ENCODE data around the gene TLCD3B. TPM values are rescaled to one million over a fixed set of nuclear protein-coding genes. Genes with fewer than 3 reads are reported as not detected.

TLCD3B gene
- polyA plus RNA-seq, 1 experiment = not detected

DNA sequence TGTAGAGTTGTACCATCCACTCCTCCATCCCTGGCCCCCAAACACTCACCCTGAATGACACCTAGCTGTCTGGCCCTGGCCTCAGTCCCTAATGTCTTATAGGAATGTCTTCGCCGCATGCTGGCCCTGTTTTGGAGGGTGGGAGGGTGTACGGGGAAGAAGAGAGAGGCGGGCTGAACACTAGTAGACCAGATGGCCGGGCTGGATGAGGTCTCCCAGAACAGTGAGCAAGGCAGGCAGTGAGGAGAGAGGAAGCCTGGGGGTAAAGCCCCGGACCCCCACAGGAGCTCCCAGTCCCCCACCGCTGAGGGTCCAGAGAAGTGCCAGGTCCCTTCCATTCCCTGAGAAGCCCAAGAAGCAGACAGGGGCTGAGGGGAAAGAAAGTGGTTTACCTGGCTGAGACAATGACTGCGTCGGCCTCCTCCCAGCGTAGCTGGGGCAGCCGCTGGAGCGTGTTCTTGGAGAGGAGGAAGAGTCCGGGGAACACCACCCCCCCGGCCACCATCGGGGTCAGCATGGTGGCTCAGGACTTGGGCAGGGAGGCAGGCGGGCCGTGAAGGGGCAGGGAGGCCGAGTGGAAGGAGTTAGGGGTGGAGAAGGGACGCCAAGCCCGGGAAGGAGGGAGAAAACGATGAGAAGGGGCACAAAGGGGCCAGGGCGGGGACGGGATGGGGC, 923 bp downstream of the TLCD3B start:
- TF ChIP-seq, protein P1, sequence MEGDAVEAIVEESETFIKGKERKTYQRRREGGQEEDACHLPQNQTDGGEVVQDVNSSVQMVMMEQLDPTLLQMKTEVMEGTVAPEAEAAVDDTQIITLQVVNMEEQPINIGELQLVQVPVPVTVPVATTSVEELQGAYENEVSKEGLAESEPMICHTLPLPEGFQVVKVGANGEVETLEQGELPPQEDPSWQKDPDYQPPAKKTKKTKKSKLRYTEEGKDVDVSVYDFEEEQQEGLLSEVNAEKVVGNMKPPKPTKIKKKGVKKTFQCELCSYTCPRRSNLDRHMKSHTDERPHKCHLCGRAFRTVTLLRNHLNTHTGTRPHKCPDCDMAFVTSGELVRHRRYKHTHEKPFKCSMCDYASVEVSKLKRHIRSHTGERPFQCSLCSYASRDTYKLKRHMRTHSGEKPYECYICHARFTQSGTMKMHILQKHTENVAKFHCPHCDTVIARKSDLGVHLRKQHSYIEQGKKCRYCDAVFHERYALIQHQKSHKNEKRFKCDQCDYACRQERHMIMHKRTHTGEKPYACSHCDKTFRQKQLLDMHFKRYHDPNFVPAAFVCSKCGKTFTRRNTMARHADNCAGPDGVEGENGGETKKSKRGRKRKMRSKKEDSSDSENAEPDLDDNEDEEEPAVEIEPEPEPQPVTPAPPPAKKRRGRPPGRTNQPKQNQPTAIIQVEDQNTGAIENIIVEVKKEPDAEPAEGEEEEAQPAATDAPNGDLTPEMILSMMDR (IDR thresholded peaks at IDR 0.05; ENCODE audit: low read depth, low read length) = no peak
- ChIA-PET CTCF (no interaction called here), POLR2A (interaction anchor here (0.6 kb wide), 1 partner anchor 86 kb away, joined by 6 read pairs; no protein-coding TSS in a partner anchor)
- no peak for DNase-seq (ENCODE audit: low read depth, low spot score)
- Histone ChIP-seq H3K4me3 (ENCODE audit: low read depth, low read length) (no peak overlapping the region), H3K27me3 (ENCODE audit: control insufficient read depth, insufficient read depth, low read length) (peaks cover 64% of the 10 kb centered on the region), H3K9me3 (ENCODE audit: control insufficient read depth, insufficient read depth, low read length) (no peaks in the 10 kb centered on the region; the same call in 1 of the 2 replicates), H3K27ac (ENCODE audit: low read depth, low read length) (no peak overlapping the region)

DNA sequence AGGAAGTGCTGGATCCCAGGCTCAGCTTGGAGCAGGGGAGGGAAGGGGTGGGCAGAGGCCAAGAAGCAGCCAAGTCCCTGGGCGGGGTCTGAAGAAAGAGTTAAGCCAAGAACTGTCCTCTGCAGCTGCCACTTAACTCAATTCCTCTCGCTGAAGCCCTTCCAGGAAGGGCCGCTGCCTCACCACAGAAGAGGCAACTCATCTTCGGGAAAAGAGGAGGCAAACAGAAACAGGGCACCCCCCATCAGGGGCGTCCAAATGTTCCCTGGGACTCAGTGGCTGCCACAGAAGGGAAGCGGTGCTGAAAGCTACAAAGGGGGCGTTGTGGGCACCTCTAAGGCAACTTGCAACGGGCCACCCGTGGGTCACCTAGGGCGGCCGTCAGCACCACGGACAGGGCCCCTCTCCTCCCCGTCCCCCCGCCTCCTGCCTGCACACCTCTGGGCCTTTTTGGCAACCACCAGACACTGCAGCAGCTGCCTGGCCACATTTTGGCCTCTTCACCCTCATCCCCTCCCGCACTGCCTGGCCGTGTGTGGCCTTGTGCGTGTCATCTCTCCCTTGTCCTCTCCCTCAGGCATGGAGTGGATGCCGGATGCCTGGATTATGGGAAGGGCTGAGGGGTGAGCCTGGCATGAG, 2.5 kb downstream of the TLCD3B start:
- H3K27ac ChIP-seq (ENCODE audit: low read depth, low read length) = no peak overlapping the region
- H3K4me3 ChIP-seq (ENCODE audit: low read depth, low read length) = no peak overlapping the region
- no peaks in the 10 kb centered on the region; the same call in 1 of the 2 replicates for H3K9me3 ChIP-seq (ENCODE audit: control insufficient read depth, insufficient read depth, low read length)
- H3K27me3 ChIP-seq (ENCODE audit: control insufficient read depth, insufficient read depth, low read length) = peaks cover 70% of the 10 kb centered on the region
- TF ChIP-seq, protein P1 (IDR thresholded peaks at IDR 0.05; ENCODE audit: low read depth, low read length) = no peak
- ChIA-PET POLR2A (no interaction called here), CTCF (interaction anchor here (1.0 kb wide), 1 partner anchor 180 kb away, joined by 3 read pairs; no protein-coding TSS in a partner anchor)
- no peak for DNase-seq (ENCODE audit: low read depth, low spot score)

DNA sequence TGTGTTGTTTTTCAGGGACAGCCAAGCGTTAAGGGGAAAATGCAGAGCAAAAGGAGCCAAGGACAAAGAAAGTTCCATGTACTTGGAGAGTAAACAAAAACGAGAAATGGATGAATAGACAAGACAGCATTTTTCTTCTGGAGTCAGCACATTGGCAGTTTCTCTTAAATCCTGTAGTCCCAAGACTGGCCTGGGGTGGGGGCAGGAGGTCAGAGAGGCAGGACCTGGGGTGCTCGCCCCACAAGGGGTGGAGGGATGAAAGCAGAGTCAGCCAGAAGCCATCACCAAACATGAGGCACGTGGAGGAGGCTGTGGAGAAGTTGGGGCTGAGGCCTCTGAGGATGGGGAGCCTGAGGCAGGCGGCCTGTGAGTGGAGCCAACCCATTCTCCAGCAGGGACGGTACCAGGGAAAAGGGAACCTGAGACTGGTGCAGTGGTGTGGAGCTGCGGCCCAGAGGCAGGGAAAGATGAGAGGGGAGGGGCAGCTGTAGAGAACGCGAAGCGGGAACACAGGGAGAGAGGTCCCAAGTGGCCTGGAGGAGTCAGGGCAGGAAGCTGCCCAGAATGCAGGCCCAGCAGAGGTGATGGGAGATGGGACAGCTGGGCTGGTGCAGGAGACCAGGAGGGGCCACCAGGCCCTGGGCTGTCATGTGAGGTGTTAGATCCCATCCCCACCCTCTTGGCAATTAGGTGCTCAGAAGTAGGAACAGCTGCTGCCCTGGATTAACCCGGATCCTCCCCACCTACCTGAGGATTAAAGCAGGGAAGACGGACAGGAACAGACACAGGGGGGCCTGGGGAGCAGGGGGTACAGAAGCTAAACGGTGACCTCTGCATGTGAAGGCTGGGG, 3.3 kb downstream of the TLCD3B start:
- CTCF ChIA-PET = interaction anchor here (0.5 to 1.0 kb wide), 2 partner anchors 176 to 180 kb away, joined by 3 to 4 read pairs; no protein-coding TSS in a partner anchor
- no peak overlapping the region for H3K27ac ChIP-seq (ENCODE audit: low read depth, low read length)
- POLR2A ChIA-PET = no interaction called here
- DNase-seq (ENCODE audit: low read depth, low spot score) = no peak
- H3K27me3 ChIP-seq (ENCODE audit: control insufficient read depth, insufficient read depth, low read length) = peaks cover 77% of the 10 kb centered on the region
- TF ChIP-seq, protein P1 (IDR thresholded peaks at IDR 0.05; ENCODE audit: low read depth, low read length) = no peak
- H3K9me3 ChIP-seq (ENCODE audit: control insufficient read depth, insufficient read depth, low read length) = no peaks in the 10 kb centered on the region; the same call in 1 of the 2 replicates
- no peak overlapping the region for H3K4me3 ChIP-seq (ENCODE audit: low read depth, low read length)

DNA sequence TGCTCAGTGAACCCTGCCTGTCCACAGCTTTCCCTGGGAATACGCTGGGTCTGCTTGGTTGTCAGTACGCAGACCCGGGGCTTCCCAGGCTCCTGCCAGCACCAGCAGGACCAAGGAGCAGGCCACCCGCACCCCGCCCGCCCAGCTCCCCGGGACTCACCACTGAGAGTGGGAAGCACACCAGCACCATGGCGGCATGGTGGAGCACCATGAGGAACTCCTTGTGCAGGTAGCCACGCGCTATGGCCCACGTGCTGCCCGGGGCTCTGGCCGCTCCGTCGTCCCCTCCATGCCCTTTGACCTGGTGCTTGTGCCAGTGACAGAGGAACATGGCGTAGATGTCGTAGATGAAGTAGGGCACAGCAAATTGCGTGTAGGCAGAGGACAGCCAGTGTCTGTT, 4.6 kb downstream of the TLCD3B start:
- DNase-seq (ENCODE audit: low read depth, low spot score) = no peak
- Histone ChIP-seq H3K4me3 (ENCODE audit: low read depth, low read length) (no peak overlapping the region), H3K27me3 (ENCODE audit: control insufficient read depth, insufficient read depth, low read length) (peaks cover 71% of the 10 kb centered on the region), H3K9me3 (ENCODE audit: control insufficient read depth, insufficient read depth, low read length) (no peaks in the 10 kb centered on the region; the same call in 1 of the 2 replicates), H3K27ac (ENCODE audit: low read depth, low read length) (no peak overlapping the region)
- TF ChIP-seq, protein P1 (IDR thresholded peaks at IDR 0.05; ENCODE audit: low read depth, low read length) = no peak
- CTCF ChIA-PET = no interaction called here
- POLR2A ChIA-PET = no interaction called here
